AG09309 (cell line): ENCODE results near the gene CFAP58.

ENCODE experiments used
- DNase-seq: peaks from one replicate; pipeline ENCODE4 v3.0.0-alpha.2; 2010; ENCODE audit warnings: low read depth
- H3K4me3 ChIP-seq: 2 replicates; pipeline ENCODE4 v1.5.1; 2011; ENCODE audit warnings: mild to moderate bottlenecking, low read depth, low read length, moderate library complexity; ENCODE audit not compliant: control insufficient read depth
- CTCF ChIP-seq: IDR thresholded peaks from 2 replicates; pipeline ENCODE4 v1.5.1; 2011; ENCODE audit warnings: mild to moderate bottlenecking, low read depth, low read length, inconsistent platforms; ENCODE audit not compliant: insufficient read depth, control insufficient read depth; ENCODE audit errors: missing control alignments

The CFAP58 gene

GRCh38 chr10:104321725-104322415, 31.8 kb upstream of the CFAP58 start:
- no peak for TF ChIP-seq CTCF
- no peak for DNase-seq
- no peak overlapping the region for H3K4me3 ChIP-seq

DNA sequence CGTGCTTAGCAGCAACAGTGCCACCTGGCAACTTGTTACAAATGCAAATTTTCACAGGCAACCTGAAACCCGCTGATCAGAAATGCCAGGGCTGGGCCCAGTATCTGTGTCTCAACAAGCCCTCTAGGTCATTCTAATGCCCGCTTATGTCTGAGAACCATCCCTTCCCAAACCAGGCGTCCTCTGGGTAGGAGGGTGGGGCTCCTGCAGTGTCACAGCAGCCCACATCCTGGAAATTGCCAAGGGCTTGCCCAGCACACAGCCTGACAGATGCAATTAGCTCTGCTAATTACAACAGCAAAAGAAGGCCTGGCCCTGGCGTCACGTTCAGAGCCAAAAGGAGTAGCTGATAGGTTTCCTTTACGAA, 31.2 kb upstream of the CFAP58 start:
- DNase-seq, result no peak
- no peak overlapping the region for H3K4me3 ChIP-seq
- no peak for TF ChIP-seq CTCF

DNA sequence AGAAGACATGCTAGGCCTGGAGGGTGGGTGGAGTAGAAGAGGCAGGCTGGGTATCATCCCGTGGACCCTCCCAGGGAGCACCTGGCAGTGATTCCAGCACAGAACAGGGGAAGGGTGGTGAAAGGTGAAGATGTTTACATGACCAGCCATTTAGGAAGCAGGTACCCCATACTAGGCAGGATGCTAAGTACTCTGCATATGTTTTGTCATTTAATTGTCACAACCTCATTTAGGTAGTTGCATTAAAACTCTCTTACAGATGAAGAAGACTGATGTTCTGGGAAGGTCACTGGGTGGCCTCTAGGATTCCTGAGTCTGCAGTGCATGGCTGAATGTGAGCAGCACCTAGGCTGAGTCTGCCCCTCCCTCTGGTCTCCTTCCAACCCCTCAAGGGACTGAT, 30.5 kb upstream of the CFAP58 start:
- no peak for TF ChIP-seq CTCF
- no peak overlapping the region for H3K4me3 ChIP-seq
- no peak for DNase-seq

DNA sequence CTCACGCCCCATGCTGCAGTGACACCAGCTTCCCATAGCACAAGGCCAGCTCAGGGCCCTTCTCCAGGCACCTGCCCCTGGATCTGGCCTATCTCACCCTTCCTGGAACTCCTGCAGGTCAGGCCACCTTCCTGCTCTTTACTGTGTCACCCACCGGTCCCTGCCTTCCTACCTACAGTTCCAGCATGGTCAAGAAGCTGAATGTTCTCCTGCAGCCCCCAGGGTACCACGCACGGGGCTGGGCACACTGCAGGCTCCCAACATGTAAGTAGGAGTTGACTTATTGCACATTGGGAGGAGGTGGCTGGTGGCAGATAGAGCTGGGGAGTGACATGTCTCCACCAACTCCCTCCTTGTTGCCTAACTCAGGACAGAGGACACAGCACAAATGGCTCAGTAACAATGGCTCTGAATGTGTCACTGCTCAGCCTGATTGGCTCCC, 29.9 kb upstream of the CFAP58 start:
- no peak for TF ChIP-seq CTCF
- no peak overlapping the region for H3K4me3 ChIP-seq
- no peak for DNase-seq

DNA sequence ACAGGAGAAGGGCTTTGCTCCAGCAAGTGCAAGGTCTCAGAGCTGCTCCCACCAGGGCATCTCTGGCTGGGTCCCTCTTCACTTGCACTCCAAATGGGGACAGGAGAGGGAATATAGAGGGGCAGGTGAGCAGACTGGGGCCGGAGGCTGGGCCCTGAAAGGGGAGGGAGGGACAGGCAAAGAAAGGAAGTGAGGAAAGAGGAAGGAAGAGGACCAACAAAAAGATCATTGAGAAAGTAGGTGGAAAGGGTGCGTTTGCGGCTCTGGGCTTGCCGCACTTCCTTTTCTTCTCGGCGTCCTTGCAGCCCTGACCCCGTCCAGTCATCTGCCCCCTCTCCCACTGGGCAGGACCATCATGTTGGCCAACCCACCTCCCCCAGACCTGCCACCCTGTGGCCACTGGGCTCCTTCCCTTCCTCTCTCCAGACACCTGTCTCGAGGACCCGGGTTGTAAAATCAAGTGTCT, 29.4 kb upstream of the CFAP58 start:
- TF ChIP-seq CTCF, result no peak
- H3K4me3 ChIP-seq, result no peak overlapping the region
- DNase-seq, result no peak

- TF ChIP-seq CTCF, result no peak
- no peak overlapping the region for H3K4me3 ChIP-seq
- DNase-seq, result no peak
Measured at GRCh38 chr10:104324931-104325330, 28.7 kb upstream of the CFAP58 start.
